K562 (cell line): ENCODE measurements around the gene DUXB. TPM values are rescaled to one million over a fixed set of nuclear protein-coding genes. Genes with fewer than 3 reads are reported as not detected.

Source experiments
- ATAC-seq: fragments of 200-7000 bp; cut with Tn5 transposase; 3 replicates; pipeline ENCODE4 v1.9.1; 2020; ENCODE audit warnings: moderate library complexity
- BruUV-seq: library from RNA; stranded (reverse); fragments of 400-500 nt; replicated peaks from 2 replicates; lab custom pipeline; 2021; lab: Mats Ljungman, UMichigan
- CTCF ChIA-PET: fragments of 300-600 bp; formaldehyde crosslinking; extraction: SDS; loops from one replicate; lab custom pipeline; 2021; ENCODE audit warnings: low intra/inter-chr PET ratio; lab: Yijun Ruan, JAX
- POLR2A ChIA-PET: fragments of 300-600, 350-650 bp; sonication (Branson Sonifier 250); formaldehyde crosslinking; extraction: SDS; loops from one replicate; lab custom pipeline; 2021; ENCODE audit warnings: antibody characterized with exemption, inconsistent platforms; lab: Yijun Ruan, JAX
- DNase-seq, 4 experiments: peaks; one replicate each; pipeline versions ENCODE4 v3.0.0 to v3.0.0-alpha.2; 2011 to 2018; ENCODE audit warnings: low spot score in 3 of 4, mixed read lengths in 3 of 4; ENCODE audit errors: extremely low read depth in 1 of 4
- FAIRE-seq: peaks from 2 replicates; lab custom pipeline; 2011; peaks lifted over from hg19 to GRCh38; lab: Jason Lieb, UNC
- H2AFZ ChIP-seq: 2 replicates; pipeline ENCODE4 v1.6.0; 2011; ENCODE audit warnings: low read depth, low read length, control low read depth, inconsistent platforms
- H3K27ac ChIP-seq: fragments of 200-600 bp; 3 replicates; pipeline ENCODE4 v1.8.0; 2011; ENCODE audit warnings: low read depth, mild to moderate bottlenecking, control low read depth, inconsistent platforms, low read length, moderate library complexity, mixed read lengths; ENCODE audit errors: extremely low read depth
- H3K27me3 ChIP-seq, 2 experiments: fragments of 300-600 bp in 1 of 2; 2 replicates in 1 of 2; 3 replicates in 1 of 2; pipeline versions ENCODE4 v1.6.0 to v1.8.0; 2011; ENCODE audit warnings: inconsistent platforms in 2 of 2, low read length in 2 of 2, mild to moderate bottlenecking in 1 of 2, mixed read lengths in 1 of 2, moderate library complexity in 1 of 2; ENCODE audit not compliant: control insufficient read depth in 2 of 2, insufficient read depth in 2 of 2
- H3K36me3 ChIP-seq: fragments of 300-600 bp; 3 replicates; pipeline ENCODE4 v1.8.0; 2011; ENCODE audit warnings: mild to moderate bottlenecking, low read length, inconsistent platforms; ENCODE audit not compliant: control insufficient read depth, insufficient read depth
- H3K4me1 ChIP-seq, 2 experiments: fragments of 200-600 bp in 1 of 2; replicated peaks in 1 of 2; 2 replicates in 1 of 2; 3 replicates in 1 of 2; pipeline versions ENCODE4 v1.5.1 to v1.8.0; 2011; ENCODE audit warnings: inconsistent platforms in 2 of 2, low read length in 2 of 2, mild to moderate bottlenecking in 1 of 2, mixed read lengths in 1 of 2, moderate library complexity in 1 of 2; ENCODE audit not compliant: control insufficient read depth in 2 of 2, insufficient read depth in 2 of 2
- H3K4me2 ChIP-seq: 2 replicates; pipeline ENCODE4 v1.6.1; 2011; ENCODE audit warnings: low read length, control low read depth, inconsistent platforms, mixed read lengths; ENCODE audit not compliant: insufficient read depth
- H3K4me3 ChIP-seq: fragments of 200-600 bp; sonication (generic), shearing (Covaris generic); 2 replicates; pipeline ENCODE4 v1.5.1; 2016; ENCODE audit warnings: control low read depth, inconsistent platforms
- H3K79me2 ChIP-seq: fragments of 200-600 bp; 3 replicates; pipeline ENCODE4 v1.8.0; 2011; ENCODE audit warnings: low read length, inconsistent platforms; ENCODE audit not compliant: control insufficient read depth, insufficient read depth
- H3K9ac ChIP-seq, 2 experiments: 2 replicates each; pipeline versions ENCODE4 v1.6.0 to v1.6.1; 2011; ENCODE audit warnings: low read depth in 2 of 2, low read length in 2 of 2, control low read depth in 1 of 2, inconsistent platforms in 1 of 2, mild to moderate bottlenecking in 1 of 2, mixed read lengths in 1 of 2; ENCODE audit not compliant: insufficient read depth in 1 of 2
- H3K9me1 ChIP-seq: one replicate; pipeline ENCODE4 v1.6.0; 2011; ENCODE audit warnings: inconsistent platforms, mild to moderate bottlenecking, low read length, moderate library complexity; ENCODE audit not compliant: control insufficient read depth, insufficient read depth
- H3K9me3 ChIP-seq: replicated peaks from 2 replicates; pipeline ENCODE4 v1.5.1; 2011; ENCODE audit warnings: low read depth, low read length, inconsistent platforms; ENCODE audit not compliant: control insufficient read depth, insufficient read depth
- H4K20me1 ChIP-seq: replicated peaks from 2 replicates; pipeline ENCODE4 v1.6.1; 2011; ENCODE audit warnings: low read length, inconsistent platforms, mixed read lengths; ENCODE audit not compliant: control insufficient read depth, insufficient read depth
- FOXA1 ChIP-seq: fragments of 450-650 bp; IDR thresholded peaks from 2 replicates; pipeline ENCODE4 v1.6.1; 2016; ENCODE audit warnings: mild to moderate bottlenecking, borderline replicate concordance
- GATAD2A ChIP-seq: fragments of 450-650 bp; IDR thresholded peaks from 2 replicates; pipeline ENCODE4 v1.6.1; 2017
- NEUROD1 ChIP-seq: fragments of 150-350 bp; IDR thresholded peaks from 2 replicates; pipeline ENCODE4 v1.6.1; 2014; ENCODE audit warnings: borderline replicate concordance, low read length, low read depth; ENCODE audit not compliant: partially characterized antibody
- RFX7 ChIP-seq: fragments of 250-450 bp; sonication (Bioruptor Pico); IDR thresholded peaks from 2 replicates; pipeline ENCODE4 v1.5.1; 2021; ENCODE audit warnings: mild to moderate bottlenecking
- TEAD4 ChIP-seq, 2 experiments: sonication (generic) in 1 of 2; formaldehyde crosslinking in 1 of 2; IDR thresholded peaks; 2 replicates each; pipeline versions ENCODE4 v1.6.1 to v1.8.0; 2012 to 2022; ENCODE audit warnings: borderline replicate concordance in 1 of 2, inconsistent platforms in 1 of 2, low read length in 1 of 2, mild to moderate bottlenecking in 1 of 2, missing genetic modification reagents in 1 of 2
- XRCC4 ChIP-seq: IDR thresholded peaks from one replicate; pipeline ENCODE4 v1.6.1; 2011; ENCODE audit not compliant: insufficient read depth, insufficient read length; ENCODE audit errors: extremely low read depth
- ZNF124 ChIP-seq: sonication (generic); formaldehyde crosslinking; IDR thresholded peaks from 2 replicates; pipeline ENCODE4 v1.8.1; 2022; ENCODE audit warnings: missing genetic modification reagents
- ZNF311 ChIP-seq: fragments of 250-450 bp; sonication (Bioruptor Pico); IDR thresholded peaks from 2 replicates; pipeline ENCODE4 v1.4.0; 2020; ENCODE audit warnings: mild to moderate bottlenecking, moderate library complexity
- in situ Hi-C: fragments of 300-500 bp; cut with MboI; formaldehyde crosslinking; loops from 4 replicates; pipeline ENCODE4 v1.15.0; 2018; ENCODE audit warnings: inconsistent platforms, mixed read lengths
- intact Hi-C: fragments of 100-400 bp; cut with micrococcal nuclease; formaldehyde crosslinking; loops from 2 replicates; pipeline ENCODE4 v1.14.2; 2022
- polyA plus RNA-seq, 8 experiments: library from polyadenylated mRNA; depleted of rRNA in 4 of 8; stranded (reverse) in 5 of 8; unstranded in 3 of 8; fragments of >200 nt; fragmentation: Nextera tagmentation in 2 of 8; fragmentation: Illumina TruSeq in 1 of 8; extraction: Ambion mirVana in 2 of 8; extraction: Trizol in 1 of 8; gene quantifications; 2 replicates each; pipeline versions ENCODE4 v1.2.1 to v1.2.3, GENCODE V29; 2011 to 2014; ENCODE audit warnings: inconsistent platforms in 1 of 8, missing spikeins in 1 of 8
- total RNA-seq, 7 experiments: library from RNA; depleted of rRNA in 6 of 7; stranded (reverse); fragments of >200 nt in 6 of 7; fragmentation: Illumina TruSeq in 2 of 7; extraction: Trizol in 2 of 7; gene quantifications; 2 replicates each; pipeline versions ENCODE4 v1.2.1 to v1.2.3, GENCODE V29; 2011 to 2021; ENCODE audit warnings: low replicate concordance in 1 of 7
- TF ChIP-seq, protein P1 (sequence below): fragments of 450-650 bp; conservative IDR thresholded peaks from 2 replicates; pipeline ENCODE4 v1.6.1; 2016; ENCODE audit warnings: missing genetic modification characterization, low read depth, mild to moderate bottlenecking, control low read depth, missing compliant biosample characterization
- TF ChIP-seq, protein P2 (sequence below): sonication (generic); formaldehyde crosslinking; IDR thresholded peaks from 2 replicates; pipeline ENCODE4 v1.8.0; 2022; ENCODE audit warnings: mild to moderate bottlenecking, low read depth, missing genetic modification reagents
- TF ChIP-seq, protein P3 (sequence below): fragments of 250-450 bp; sonication (Bioruptor Pico); IDR thresholded peaks from 2 replicates; pipeline ENCODE4 v1.6.1; 2021; ENCODE audit warnings: mild to moderate bottlenecking

Gene DUXB
- total and polyA plus RNA-seq, 9 of the 15 experiments (the other 6 are each of a cell fraction or from before 2014, with no cell fraction given): not detected

DNA sequence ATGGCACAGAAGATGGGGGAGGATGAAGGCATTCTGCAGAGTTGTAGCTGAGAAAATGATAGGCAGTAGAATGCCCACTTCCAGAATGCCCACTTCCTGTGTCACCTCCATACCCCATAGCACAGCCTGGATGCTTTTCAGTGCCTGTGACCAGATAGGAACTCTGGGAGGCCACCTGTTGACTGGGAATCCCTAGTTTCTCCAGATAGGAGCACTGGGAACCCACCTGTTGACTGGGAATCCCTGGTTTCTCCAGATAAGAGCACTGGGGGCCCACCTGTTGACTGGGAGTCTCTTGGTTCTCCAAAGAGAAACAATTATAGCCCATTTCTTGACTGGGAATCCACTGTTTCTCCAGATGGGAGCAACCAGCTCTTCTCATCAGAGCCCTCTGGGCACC lies 13.4 kb upstream of the DUXB start:
- Histone ChIP-seq H3K4me2 (no peak overlapping the region), H3K27ac (no peak overlapping the region), H4K20me1 (no peaks in the 10 kb centered on the region), H3K79me2 (no peaks in the 10 kb centered on the region), H3K27me3 (peaks cover 0 to 13% of the 10 kb centered on the region in 2 experiments; a peak in 2 of 5 replicates), H3K4me3 (no peak overlapping the region), H3K9me1 (no peaks in the 10 kb centered on the region), H2AFZ (no peak overlapping the region), H3K9me3 (no peaks in the 10 kb centered on the region; the same call in none of the 2 replicates), H3K36me3 (no peaks in the 10 kb centered on the region), H3K4me1 (no peaks in the 10 kb centered on the region), H3K9ac (no peak overlapping the region)
- ChIA-PET POLR2A (no interaction called here), CTCF (no interaction called here)
- FAIRE-seq (no peak), ATAC-seq (no peak), DNase-seq (no peak)
- no TSS peak for BruUV-seq
- in situ Hi-C loops (no loop called here), intact Hi-C loops (no loop called here)
- TF ChIP-seq, protein P1, sequence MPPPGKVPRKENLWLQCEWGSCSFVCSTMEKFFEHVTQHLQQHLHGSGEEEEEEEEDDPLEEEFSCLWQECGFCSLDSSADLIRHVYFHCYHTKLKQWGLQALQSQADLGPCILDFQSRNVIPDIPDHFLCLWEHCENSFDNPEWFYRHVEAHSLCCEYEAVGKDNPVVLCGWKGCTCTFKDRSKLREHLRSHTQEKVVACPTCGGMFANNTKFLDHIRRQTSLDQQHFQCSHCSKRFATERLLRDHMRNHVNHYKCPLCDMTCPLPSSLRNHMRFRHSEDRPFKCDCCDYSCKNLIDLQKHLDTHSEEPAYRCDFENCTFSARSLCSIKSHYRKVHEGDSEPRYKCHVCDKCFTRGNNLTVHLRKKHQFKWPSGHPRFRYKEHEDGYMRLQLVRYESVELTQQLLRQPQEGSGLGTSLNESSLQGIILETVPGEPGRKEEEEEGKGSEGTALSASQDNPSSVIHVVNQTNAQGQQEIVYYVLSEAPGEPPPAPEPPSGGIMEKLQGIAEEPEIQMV (tag): no peak
- TF ChIP-seq RFX7 (CRISPR knock-in tag) (no peak), FOXA1 (no peak), ZNF124 (CRISPR knock-in tag) (no peak), ZNF311 (CRISPR knock-in tag) (no peak), XRCC4 (no peak), NEUROD1 (no peak), GATAD2A (no peak), TEAD4 (IDR thresholded peaks at IDR 0.05; ENCODE audit: low read length) (no peak), TEAD4 (CRISPR knock-in tag; IDR thresholded peaks at IDR 0.05; ENCODE audit: borderline replicate concordance) (no peak)
- TF ChIP-seq, protein P2, sequence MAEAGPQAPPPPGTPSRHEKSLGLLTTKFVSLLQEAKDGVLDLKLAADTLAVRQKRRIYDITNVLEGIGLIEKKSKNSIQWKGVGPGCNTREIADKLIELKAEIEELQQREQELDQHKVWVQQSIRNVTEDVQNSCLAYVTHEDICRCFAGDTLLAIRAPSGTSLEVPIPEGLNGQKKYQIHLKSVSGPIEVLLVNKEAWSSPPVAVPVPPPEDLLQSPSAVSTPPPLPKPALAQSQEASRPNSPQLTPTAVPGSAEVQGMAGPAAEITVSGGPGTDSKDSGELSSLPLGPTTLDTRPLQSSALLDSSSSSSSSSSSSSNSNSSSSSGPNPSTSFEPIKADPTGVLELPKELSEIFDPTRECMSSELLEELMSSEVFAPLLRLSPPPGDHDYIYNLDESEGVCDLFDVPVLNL (CRISPR knock-in tag): no peak
- TF ChIP-seq, protein P3, sequence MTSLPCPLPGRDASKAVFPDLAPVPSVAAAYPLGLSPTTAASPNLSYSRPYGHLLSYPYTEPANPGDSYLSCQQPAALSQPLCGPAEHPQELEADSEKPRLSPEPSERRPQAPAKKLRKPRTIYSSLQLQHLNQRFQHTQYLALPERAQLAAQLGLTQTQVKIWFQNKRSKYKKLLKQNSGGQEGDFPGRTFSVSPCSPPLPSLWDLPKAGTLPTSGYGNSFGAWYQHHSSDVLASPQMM (CRISPR knock-in tag): no peak
